NOMO-1 (cell line): Measurements from ENCODE around the gene ENDOD1.
"Not testable (repeated sequence)": the region's sequence is repeated elsewhere in the genome, so short reads cannot be mapped to it uniquely, and the experiment has no call there.

Experiments used
- DNase-seq, 2 experiments: peaks; one replicate each; lab custom pipeline; 2025; ENCODE audit not compliant: unreplicated experiment in 2 of 2; lab: John Stamatoyannopoulos, UW

Gene ENDOD1

GRCh38 chr11:95100856-95101507 is 11.3 kb downstream of the ENDOD1 start:
- no peak for DNase-seq

- DNase-seq: no peak
These were observed 12.3 kb downstream of the ENDOD1 start for GRCh38 chr11:95101935-95102334.

- DNase-seq: no peak
These were observed 13.1 kb downstream of the ENDOD1 start for GRCh38 chr11:95102733-95103132.

- no peak for DNase-seq
These were observed 14.1 kb downstream of the ENDOD1 start for GRCh38 chr11:95103701-95104100.

- no peak for DNase-seq
These were observed 14.6 kb downstream of the ENDOD1 start for GRCh38 chr11:95104121-95104830.

- DNase-seq: no peak
These were observed 15.2 kb downstream of the ENDOD1 start for GRCh38 chr11:95104856-95105255.

- DNase-seq: no peak
These were observed 18.5 kb downstream of the ENDOD1 start for GRCh38 chr11:95108159-95108611.

GRCh38 chr11:95108671-95109551 is 19.3 kb downstream of the ENDOD1 start:
- no peak for DNase-seq

GRCh38 chr11:95111471-95111870 is 21.8 kb downstream of the ENDOD1 start:
- DNase-seq: not testable (repeated sequence)

GRCh38 chr11:95111923-95112540 is 22.4 kb downstream of the ENDOD1 start:
- DNase-seq: no peak

GRCh38 chr11:95115597-95115996 is 26.0 kb downstream of the ENDOD1 start:
- DNase-seq: no peak

- DNase-seq: no peak
These were observed 29.9 kb downstream of the ENDOD1 start for GRCh38 chr11:95119361-95120060.

GRCh38 chr11:95121698-95122097 is 32.1 kb downstream of the ENDOD1 start:
- DNase-seq: no peak

- no peak for DNase-seq
These were observed 33.9 kb downstream of the ENDOD1 start for GRCh38 chr11:95123556-95123955.

- DNase-seq: no peak
These were observed 39.0 kb downstream of the ENDOD1 start for GRCh38 chr11:95128602-95129001.

- no peak for DNase-seq
These were observed 43.3 kb downstream of the ENDOD1 start for GRCh38 chr11:95132956-95133355.

- no peak for DNase-seq
These were observed 44.8 kb downstream of the ENDOD1 start for GRCh38 chr11:95134491-95134890.

- DNase-seq: no peak
These were observed 45.5 kb downstream of the ENDOD1 start for GRCh38 chr11:95135155-95135554.

GRCh38 chr11:95135880-95136279 is 46.2 kb downstream of the ENDOD1 start:
- no peak for DNase-seq

- not testable (repeated sequence) for DNase-seq
These were observed 47.1 kb downstream of the ENDOD1 start for GRCh38 chr11:95136747-95137146.
